HG03342 (cell line): Measurements from ENCODE around the gene RPTOR.
"Not testable (repeated sequence)": the region's sequence is repeated elsewhere in the genome, so short reads cannot be mapped to it uniquely, and the experiment has no call there.

Experiments used
- ATAC-seq: cut with Tn5 transposase; IDR thresholded peaks from one replicate; pipeline ENCODE4 v1.9.1; 2021; ENCODE audit warnings: mild to moderate bottlenecking, moderate library complexity; ENCODE audit not compliant: unreplicated experiment

RPTOR gene

GRCh38 chr17:80761110-80761871, 216.7 kb downstream of the RPTOR start:
- no peak for ATAC-seq

- ATAC-seq = no peak
Observed at GRCh38 chr17:80762076-80762475, 217.4 kb downstream of the RPTOR start.

GRCh38 chr17:80763293-80763867, 218.7 kb downstream of the RPTOR start:
- ATAC-seq = no peak

- not testable (repeated sequence) for ATAC-seq
Observed at GRCh38 chr17:80764627-80765145, 220.0 kb downstream of the RPTOR start.

- ATAC-seq = no peak
Observed at GRCh38 chr17:80765241-80765961, 220.8 kb downstream of the RPTOR start.

GRCh38 chr17:80766290-80766855, 221.7 kb downstream of the RPTOR start:
- ATAC-seq = no peak

GRCh38 chr17:80768389-80768788, 223.8 kb downstream of the RPTOR start:
- ATAC-seq = no peak

- ATAC-seq = no peak
Observed at GRCh38 chr17:80768936-80769335, 224.3 kb downstream of the RPTOR start.

- ATAC-seq = no peak
Observed at GRCh38 chr17:80769516-80769915, 224.9 kb downstream of the RPTOR start.

- ATAC-seq = no peak
Observed at GRCh38 chr17:80769936-80770625, 225.4 kb downstream of the RPTOR start.

- ATAC-seq = no peak
Observed at GRCh38 chr17:80770881-80771611, 226.4 kb downstream of the RPTOR start.

GRCh38 chr17:80771612-80772005, 227.0 kb downstream of the RPTOR start:
- no peak for ATAC-seq

- ATAC-seq = no peak
Observed at GRCh38 chr17:80772906-80773242, 228.2 kb downstream of the RPTOR start.

GRCh38 chr17:80773243-80773991, 228.8 kb downstream of the RPTOR start:
- ATAC-seq = no peak

GRCh38 chr17:80774146-80774545, 229.5 kb downstream of the RPTOR start:
- ATAC-seq = no peak

- no peak for ATAC-seq
Observed at GRCh38 chr17:80774643-80775281, 230.1 kb downstream of the RPTOR start.

GRCh38 chr17:80775863-80776262, 231.2 kb downstream of the RPTOR start:
- ATAC-seq = no peak

- no peak for ATAC-seq
Observed at GRCh38 chr17:80777274-80777673, 232.6 kb downstream of the RPTOR start.

- no peak for ATAC-seq
Observed at GRCh38 chr17:80778716-80779115, 234.1 kb downstream of the RPTOR start.
